ENCODE results near the gene FAM227B. TPM values are rescaled to one million over a fixed set of nuclear protein-coding genes. Genes with fewer than 3 reads are reported as not detected.
A peak's percentile ranks its signal among the peaks of the same experiment; 100 is the strongest.

The FAM227B gene
- total and polyA plus RNA-seq, 2 of the 13 experiments (the other 11 are each of a cell fraction or from before 2014, with no cell fraction given) = 1.9 to 2.6 TPM

GRCh38 chr15:49620658-49621368 is at the start of gene FAM227B, which contains the start of gene DTWD1 (continued):
- TF ChIP-seq ZBTB33 (CRISPR knock-in tag; IDR thresholded peaks at IDR 0.05) = peak; percentile 67
- peak; percentile 80 for TF ChIP-seq RFX5 (IDR thresholded peaks at IDR 0.05; ENCODE audit: low read depth, low read length)
- no peak for TF ChIP-seq LCORL (IDR thresholded peaks at IDR 0.05)
- peak; percentile 89 for TF ChIP-seq LCORL (CRISPR knock-in tag; IDR thresholded peaks at IDR 0.05)
- peak; percentile 94 for TF ChIP-seq ZNF768 (CRISPR knock-in tag; IDR thresholded peaks at IDR 0.05)
- peak; percentile 88 for TF ChIP-seq ZBTB2 (CRISPR knock-in tag; IDR thresholded peaks at IDR 0.05; ENCODE audit: low read depth)
- peak; percentile 95 for TF ChIP-seq SP4 (CRISPR knock-in tag; IDR thresholded peaks at IDR 0.05)
- TF ChIP-seq ZNF280D (CRISPR knock-in tag; IDR thresholded peaks at IDR 0.05) = peak; percentile 89; the same call in 1 of the 2 replicates
- TF ChIP-seq ZXDC (CRISPR knock-in tag; IDR thresholded peaks at IDR 0.05) = 0 out of 2 replicates have a peak, but pooled peaks have one; percentile 33
- no peak for TF ChIP-seq ZNF660 (CRISPR knock-in tag; IDR thresholded peaks at IDR 0.05; ENCODE audit: borderline replicate concordance, low read depth)
- TF ChIP-seq SKI (IDR thresholded peaks at IDR 0.05; ENCODE audit: partially characterized antibody) = peak; percentile 81
- TF ChIP-seq ARID5B (CRISPR knock-in tag; IDR thresholded peaks at IDR 0.05) = peak; percentile 91
- peak; percentile 66; the same call in 1 of the 2 replicates for TF ChIP-seq ZNF704 (CRISPR knock-in tag; IDR thresholded peaks at IDR 0.05; ENCODE audit: borderline replicate concordance)

Measured in HepG2 (cell line).